A549 (cell line): ENCODE data around the gene NECTIN1. TPM values are rescaled to one million over a fixed set of nuclear protein-coding genes. Genes with fewer than 3 reads are reported as not detected.

Experiments
- ATAC-seq, 2 experiments: fragments of 200-7000 bp in 1 of 2; fragments of >200 bp in 1 of 2; cut with Nextera tagmentation in 1 of 2; cut with Tn5 transposase in 1 of 2; 3 replicates each; pipeline versions ENCODE4 v1.8.0 to v1.9.1; 2018 to 2020; ENCODE audit warnings: mild to moderate bottlenecking in 1 of 2, moderate library complexity in 1 of 2
- CTCF ChIA-PET: fragments of 300-600 bp; sonication (Branson Sonifier 250); formaldehyde crosslinking; extraction: SDS; loops from one replicate; lab custom pipeline; 2021; ENCODE audit warnings: antibody characterized with exemption, inconsistent platforms; lab: Yijun Ruan, JAX
- POLR2A ChIA-PET: fragments of 350-600 bp; formaldehyde crosslinking; extraction: SDS; loops from one replicate; lab custom pipeline; 2021; ENCODE audit warnings: antibody characterized with exemption, inconsistent platforms; lab: Yijun Ruan, JAX
- DNase-seq, 2 experiments: peaks; one replicate each; pipeline versions ENCODE4 v3.0.0 to v3.0.0-alpha.2; 2011 to 2016; ENCODE audit warnings: low read depth in 1 of 2, low spot score in 1 of 2
- FAIRE-seq: peaks from 2 replicates; lab custom pipeline; 2011; peaks lifted over from hg19 to GRCh38; lab: Jason Lieb, UNC
- H3K27ac ChIP-seq, 2 experiments: fragments of >200 bp; sonication (Bioruptor Twin); formaldehyde crosslinking; 3 replicates each; pipeline ENCODE4 v1.5.1; 2016 to 2017
- H3K4me1 ChIP-seq: fragments of >200 bp; sonication (Bioruptor Twin); formaldehyde crosslinking; 3 replicates; pipeline ENCODE4 v1.6.1; 2016
- H3K4me2 ChIP-seq: fragments of >200 bp; sonication (Bioruptor Twin); formaldehyde crosslinking; 3 replicates; pipeline ENCODE4 v1.6.1; 2016
- H3K4me3 ChIP-seq: fragments of >200 bp; sonication (Bioruptor Twin); formaldehyde crosslinking; 3 replicates; pipeline ENCODE4 v1.5.1; 2016
- H3K9me3 ChIP-seq: fragments of >200 bp; sonication (Bioruptor Twin); formaldehyde crosslinking; 3 replicates; pipeline ENCODE4 v1.6.1; 2016
- ATOH8 ChIP-seq: fragments of 250-450 bp; sonication (Bioruptor Pico); IDR thresholded peaks from 2 replicates; pipeline ENCODE4 v1.5.0; 2020; ENCODE audit warnings: low read depth, mild to moderate bottlenecking, moderate library complexity
- BCL3 ChIP-seq: fragments of >200 bp; sonication (Bioruptor Twin); formaldehyde crosslinking; IDR thresholded peaks from 3 replicates; pipeline ENCODE4 v1.6.1; 2016
- BHLHE40 ChIP-seq: IDR thresholded peaks from 2 replicates; pipeline ENCODE4 v1.6.1; 2012; ENCODE audit warnings: low read depth, low read length, inconsistent platforms
- CHD4 ChIP-seq: fragments of 200-600 bp; sonication (generic); IDR thresholded peaks from 2 replicates; pipeline ENCODE4 v1.6.1; 2016; ENCODE audit warnings: antibody characterized with exemption, mild to moderate bottlenecking, borderline replicate concordance
- EHF ChIP-seq: fragments of 250-450 bp; sonication (Bioruptor Pico); IDR thresholded peaks from 2 replicates; pipeline ENCODE4 v1.5.0; 2020; ENCODE audit warnings: mild to moderate bottlenecking
- ELK1 ChIP-seq: fragments of 150-350 bp; IDR thresholded peaks from 2 replicates; pipeline ENCODE4 v1.6.1; 2014; ENCODE audit warnings: low read depth, mild to moderate bottlenecking, low read length
- EP300 ChIP-seq, 2 experiments: fragments of >200 bp; sonication (Bioruptor Twin); formaldehyde crosslinking; IDR thresholded peaks; 2 replicates in 1 of 2; 3 replicates in 1 of 2; pipeline ENCODE4 v1.6.1; 2016 to 2017
- FOSB ChIP-seq: fragments of 250-450 bp; sonication (Bioruptor Pico); IDR thresholded peaks from 2 replicates; pipeline ENCODE4 v1.5.0; 2020; ENCODE audit warnings: mild to moderate bottlenecking, moderate library complexity
- FOSL2 ChIP-seq, 2 experiments: fragments of 450-650 bp in 1 of 2; fragments of >200 bp in 1 of 2; sonication (Bioruptor Twin) in 1 of 2; formaldehyde crosslinking; IDR thresholded peaks; 2 replicates each; pipeline versions ENCODE4 v1.5.0 to v1.6.1; 2016 to 2020; ENCODE audit warnings: mild to moderate bottlenecking in 1 of 2, moderate library complexity in 1 of 2
- FOXS1 ChIP-seq: fragments of 250-450 bp; sonication (Bioruptor Pico); IDR thresholded peaks from 2 replicates; pipeline ENCODE4 v1.5.0; 2020; ENCODE audit warnings: mild to moderate bottlenecking, moderate library complexity
- HEYL ChIP-seq: fragments of 250-450 bp; sonication (Bioruptor Pico); IDR thresholded peaks from 2 replicates; pipeline ENCODE4 v1.8.0; 2021; ENCODE audit warnings: mild to moderate bottlenecking, moderate library complexity
- HOXB13 ChIP-seq: fragments of 250-450 bp; sonication (Bioruptor Pico); IDR thresholded peaks from 2 replicates; pipeline ENCODE4 v1.5.0; 2020; ENCODE audit warnings: low read depth, mild to moderate bottlenecking, moderate library complexity
- HOXB5 ChIP-seq: fragments of 250-450 bp; sonication (Bioruptor Pico); IDR thresholded peaks from 2 replicates; pipeline ENCODE4 v1.5.0; 2020; ENCODE audit warnings: mild to moderate bottlenecking, moderate library complexity
- KDM5A ChIP-seq: fragments of 200-600 bp; sonication (generic); IDR thresholded peaks from 2 replicates; pipeline ENCODE4 v1.6.1; 2016; ENCODE audit warnings: antibody characterized with exemption, mild to moderate bottlenecking
- MAZ ChIP-seq: fragments of 150-350 bp; IDR thresholded peaks from 2 replicates; pipeline ENCODE4 v1.6.1; 2014; ENCODE audit warnings: antibody characterized with exemption, low read depth, low read length, borderline replicate concordance
- NPAS2 ChIP-seq: fragments of 250-450 bp; sonication (Bioruptor Pico); IDR thresholded peaks from 2 replicates; pipeline ENCODE4 v1.8.0; 2022; ENCODE audit warnings: mild to moderate bottlenecking, moderate library complexity, borderline replicate concordance
- NR3C1 ChIP-seq: fragments of >200 bp; sonication (Bioruptor Twin); formaldehyde crosslinking; IDR thresholded peaks from 3 replicates; pipeline ENCODE4 v1.6.1; 2017
- PBX3 ChIP-seq: IDR thresholded peaks from 2 replicates; pipeline ENCODE4 v1.6.1; 2012
- POLR2A ChIP-seq: IDR thresholded peaks from 2 replicates; pipeline ENCODE4 v1.6.1; 2012; ENCODE audit warnings: mild to moderate bottlenecking, low read length
- POLR2AphosphoS2 ChIP-seq: conservative IDR thresholded peaks from 2 replicates; pipeline ENCODE4 v1.6.1; 2012; ENCODE audit warnings: low read length, improper control_type of control experiment, inconsistent platforms
- RAD21 ChIP-seq, 2 experiments: fragments of >200 bp in 1 of 2; sonication (Bioruptor Twin) in 1 of 2; formaldehyde crosslinking in 1 of 2; IDR thresholded peaks in 1 of 2; conservative IDR thresholded peaks in 1 of 2; 2 replicates in 1 of 2; 3 replicates in 1 of 2; pipeline ENCODE4 v1.6.1; 2012 to 2018; ENCODE audit warnings: inconsistent platforms in 1 of 2
- RCOR1 ChIP-seq: fragments of 150-350 bp; IDR thresholded peaks from 2 replicates; pipeline ENCODE4 v1.6.1; 2014; ENCODE audit warnings: antibody characterized with exemption, low read length, low read depth
- RNF2 ChIP-seq: fragments of 200-600 bp; sonication (generic); IDR thresholded peaks from 2 replicates; pipeline ENCODE4 v1.6.1; 2016; ENCODE audit warnings: low read depth, mild to moderate bottlenecking, antibody characterized with exemption, moderate library complexity, borderline replicate concordance
- SREBF2 ChIP-seq: fragments of 450-650 bp; IDR thresholded peaks from 2 replicates; pipeline ENCODE4 v1.6.1; 2014; ENCODE audit warnings: mild to moderate bottlenecking, moderate library complexity
- TP53 ChIP-seq: fragments of 250-450 bp; sonication (Bioruptor Pico); IDR thresholded peaks from 2 replicates; pipeline ENCODE4 v1.5.0; 2021; ENCODE audit warnings: mild to moderate bottlenecking, moderate library complexity
- ZNF302 ChIP-seq: fragments of 250-450 bp; sonication (Bioruptor Pico); IDR thresholded peaks from 2 replicates; pipeline ENCODE4 v1.9.0; 2021; ENCODE audit warnings: inconsistent platforms, mild to moderate bottlenecking, moderate library complexity
- WGBS: methylation state at CpG from one replicate; pipeline ENCODE4 v1.1.6; 2017; ENCODE audit errors: missing lambda C conversion rate; 5-methylcytosine and 5-hydroxymethylcytosine counted together
- polyA plus RNA-seq, 4 experiments: library from polyadenylated mRNA; depleted of rRNA in 3 of 4; stranded (reverse); fragments of >200 nt; fragmentation: RNase III in 1 of 4; extraction: RNeasy Plus Mini Kit Qiagen cat#74134 plus additional on column Dnase treatment in 1 of 4; gene quantifications; 2 replicates in 3 of 4; 3 replicates in 1 of 4; pipeline ENCODE4 v1.2.3, GENCODE V29; 2011 to 2017

The NECTIN1 gene
- polyA plus RNA-seq, 2 of the 4 experiments (the other 2 are of a cell fraction): 2.2 to 5.5 TPM

- TF ChIP-seq CHD4: no peak
- no peak for TF ChIP-seq NPAS2 (CRISPR knock-in tag)
- no peak for TF ChIP-seq RCOR1
- no peak for TF ChIP-seq NR3C1
- TF ChIP-seq FOXS1 (CRISPR knock-in tag): no peak
- TF ChIP-seq FOSB (CRISPR knock-in tag): no peak
- no peak for TF ChIP-seq RAD21 (conservative IDR thresholded peaks at IDR 0.05 in 1 of 2, IDR thresholded peaks at IDR 0.05 in 1 of 2)
- no peak for TF ChIP-seq RNF2
- no peak for TF ChIP-seq HEYL
These were observed 9.0 kb upstream of the NECTIN1 start (continued) for GRCh38 chr11:119738059-119738439.

- no peaks in the 10 kb centered on the region for H3K4me1 ChIP-seq
- no peak for TF ChIP-seq EP300 (IDR thresholded peaks at IDR 0.05)
- TF ChIP-seq MAZ: no peak
- TF ChIP-seq FOSL2 (IDR thresholded peaks at IDR 0.05): no peak
- no peak for TF ChIP-seq FOSL2 (CRISPR knock-in tag; IDR thresholded peaks at IDR 0.05)
- TF ChIP-seq ATOH8 (CRISPR knock-in tag): no peak
- no peak for TF ChIP-seq ZNF302 (CRISPR knock-in tag)
- no peak for TF ChIP-seq BHLHE40
- no peak for TF ChIP-seq PBX3
- TF ChIP-seq POLR2A: no peak
- no peak for TF ChIP-seq RAD21 (conservative IDR thresholded peaks at IDR 0.05 in 1 of 2, IDR thresholded peaks at IDR 0.05 in 1 of 2)
- TF ChIP-seq RNF2: no peak
- TF ChIP-seq HEYL: no peak
- TF ChIP-seq POLR2AphosphoS2: no peak
- TF ChIP-seq KDM5A: no peak
- TF ChIP-seq SREBF2: no peak
- TF ChIP-seq RCOR1: no peak
- no peak for TF ChIP-seq ELK1
- ChIA-PET POLR2A (no interaction called here), CTCF (interaction anchor here (1.1 to 1.4 kb wide), 3 partner anchors 8 to 263 kb away, joined by 3 to 5 read pairs (median 4); partner anchors contain the start of gene NECTIN1)
- no peak overlapping the region for H3K4me2 ChIP-seq
- H3K27ac ChIP-seq: no peak overlapping the region
- no peak for ATAC-seq
- FAIRE-seq: no peak
- no peak overlapping the region for H3K4me3 ChIP-seq
- no peak for DNase-seq
- H3K9me3 ChIP-seq: no peaks in the 10 kb centered on the region
- WGBS: 62% methylated on average over 8 of the region's 8 CpGs
These were observed 8.5 kb upstream of the NECTIN1 start for GRCh38 chr11:119737366-119738058.

- Histone ChIP-seq H3K9me3 (no peaks in the 10 kb centered on the region), H3K27ac (no peak overlapping the region), H3K4me2 (no peak overlapping the region), H3K4me3 (no peak overlapping the region), H3K4me1 (no peaks in the 10 kb centered on the region)
- ATAC-seq: no peak
- no peak for DNase-seq
- WGBS: 69% methylated on average over 2 of the region's 2 CpGs
- ChIA-PET POLR2A (no interaction called here), CTCF (interaction anchor here (1.8 kb wide), 1 partner anchor 373 kb away, joined by 5 read pairs; no protein-coding TSS in a partner anchor)
- FAIRE-seq: no peak
- TF ChIP-seq ELK1: no peak
- no peak for TF ChIP-seq BCL3
- no peak for TF ChIP-seq HOXB13 (CRISPR knock-in tag)
- TF ChIP-seq FOXS1 (CRISPR knock-in tag): no peak
- TF ChIP-seq EP300 (IDR thresholded peaks at IDR 0.05): no peak
- no peak for TF ChIP-seq HEYL
- TF ChIP-seq HOXB5 (CRISPR knock-in tag): no peak
- TF ChIP-seq ATOH8 (CRISPR knock-in tag): no peak
- no peak for TF ChIP-seq EHF
- no peak for TF ChIP-seq FOSL2 (IDR thresholded peaks at IDR 0.05)
- no peak for TF ChIP-seq FOSL2 (CRISPR knock-in tag; IDR thresholded peaks at IDR 0.05)
- TF ChIP-seq TP53 (CRISPR knock-in tag): no peak
These were observed 5.8 kb upstream of the NECTIN1 start for GRCh38 chr11:119734788-119735187.
